Neural crest cell (in vitro differentiated cells): ENCODE results near the gene MYL3. TPM values are rescaled to one million over a fixed set of nuclear protein-coding genes. Genes with fewer than 3 reads are reported as not detected.

ENCODE experiments used
- DNase-seq: peaks from one replicate; pipeline ENCODE4 v3.0.0; 2021; ENCODE audit warnings: low read depth, mixed read lengths, low spot score
- H3K27ac Mint-ChIP-seq: one replicate; pipeline ENCODE4 v1.8.0; 2021; ENCODE audit warnings: mild to moderate bottlenecking, mixed read lengths; ENCODE audit not compliant: unreplicated experiment
- H3K27me3 Mint-ChIP-seq: 2 replicates; pipeline ENCODE4 v1.8.0; 2021; ENCODE audit warnings: low read depth, mild to moderate bottlenecking, mixed read lengths
- H3K36me3 Mint-ChIP-seq: 2 replicates; pipeline ENCODE4 v1.8.0; 2021; ENCODE audit warnings: low read depth, mild to moderate bottlenecking, mixed read lengths
- H3K4me1 Mint-ChIP-seq: 2 replicates; pipeline ENCODE4 v1.8.0; 2021; ENCODE audit warnings: mixed read lengths
- H3K4me3 Mint-ChIP-seq: one replicate; pipeline ENCODE4 v1.8.0; 2021; ENCODE audit warnings: mild to moderate bottlenecking, mixed read lengths
- H3K9me3 Mint-ChIP-seq: 2 replicates; pipeline ENCODE4 v1.8.0; 2021; ENCODE audit warnings: mixed read lengths
- CTCF ChIP-seq: fragments of 200-600 bp; sonication (generic); conservative IDR thresholded peaks from 2 replicates; pipeline ENCODE4 v1.5.0; 2021; ENCODE audit warnings: antibody characterized with exemption, mild to moderate bottlenecking
- total RNA-seq: library from RNA; stranded (reverse); gene quantifications from 2 replicates; pipeline ENCODE4 v1.2.1, GENCODE V29; 2021

MYL3 gene
- total RNA-seq, 1 donor from 2014 or later, result not detected

GRCh38 chr3:46908294-46908985 is 45.2 kb upstream of the MYL3 start:
- no peak for TF ChIP-seq CTCF
- H3K27me3 Mint-ChIP-seq, result no peaks in the 10 kb centered on the region
- H3K4me1 Mint-ChIP-seq, result peaks cover 6% of the 10 kb centered on the region
- H3K4me3 Mint-ChIP-seq, result no peak overlapping the region
- DNase-seq, result no peak
- H3K36me3 Mint-ChIP-seq, result peaks cover 3% of the 10 kb centered on the region
- no peak overlapping the region for H3K27ac Mint-ChIP-seq
- H3K9me3 Mint-ChIP-seq, result no peaks in the 10 kb centered on the region

- TF ChIP-seq CTCF, result no peak
- no peaks in the 10 kb centered on the region for H3K27me3 Mint-ChIP-seq
Measured at GRCh38 chr3:46907960-46908293, 44.7 kb upstream of the MYL3 start.

GRCh38 chr3:46907271-46907670 is 44.0 kb upstream of the MYL3 start:
- H3K36me3 Mint-ChIP-seq, result peaks cover 1% of the 10 kb centered on the region
- H3K9me3 Mint-ChIP-seq, result no peaks in the 10 kb centered on the region
- DNase-seq, result no peak
- H3K27me3 Mint-ChIP-seq, result no peaks in the 10 kb centered on the region
- peaks cover 6% of the 10 kb centered on the region for H3K4me1 Mint-ChIP-seq
- H3K27ac Mint-ChIP-seq, result no peak overlapping the region
- no peak overlapping the region for H3K4me3 Mint-ChIP-seq
- TF ChIP-seq CTCF, result no peak

More at GRCh38 chr3:46907960-46908293, 44.7 kb upstream of the MYL3 start:
- no peak overlapping the region for H3K4me3 Mint-ChIP-seq
- DNase-seq, result no peak
- H3K9me3 Mint-ChIP-seq, result no peaks in the 10 kb centered on the region
- peaks cover 6% of the 10 kb centered on the region for H3K4me1 Mint-ChIP-seq
- no peak overlapping the region for H3K27ac Mint-ChIP-seq
- H3K36me3 Mint-ChIP-seq, result peaks cover 2% of the 10 kb centered on the region

GRCh38 chr3:46906471-46907058 is 43.3 kb upstream of the MYL3 start:
- TF ChIP-seq CTCF, result no peak
- DNase-seq, result no peak
- Mint-ChIP-seq H3K27ac (no peak overlapping the region), H3K9me3 (no peaks in the 10 kb centered on the region), H3K4me3 (no peak overlapping the region), H3K27me3 (no peaks in the 10 kb centered on the region), H3K36me3 (no peaks in the 10 kb centered on the region), H3K4me1 (peaks cover 6% of the 10 kb centered on the region)

- no peak overlapping the region for H3K27ac Mint-ChIP-seq
- H3K4me3 Mint-ChIP-seq, result no peak overlapping the region
- H3K4me1 Mint-ChIP-seq, result peaks cover 6% of the 10 kb centered on the region
- no peaks in the 10 kb centered on the region for H3K27me3 Mint-ChIP-seq
- no peaks in the 10 kb centered on the region for H3K9me3 Mint-ChIP-seq
- H3K36me3 Mint-ChIP-seq, result no peaks in the 10 kb centered on the region
- TF ChIP-seq CTCF, result no peak
- no peak for DNase-seq
Measured at GRCh38 chr3:46905661-46906451, 42.6 kb upstream of the MYL3 start.
